Measurements from ENCODE around the gene MACROH2A2. TPM values are rescaled to one million over a fixed set of nuclear protein-coding genes. Genes with fewer than 3 reads are reported as not detected.

MACROH2A2 gene
- total and polyA plus RNA-seq, 2 experiments from 2014 or later: 11.6 to 16.2 TPM

- no peak for TF ChIP-seq ZNF114 (CRISPR knock-in tag; IDR thresholded peaks at IDR 0.05)
- TF ChIP-seq CTCF (conservative IDR thresholded peaks at IDR 0.05; ENCODE audit: low read depth in 2 of 2): no peak
Measured at GRCh38 chr10:70090951-70091350, 38.3 kb downstream of the MACROH2A2 start (continued).

- Histone ChIP-seq H3K36me3 (ENCODE audit: insufficient read depth) (no peaks in the 10 kb centered on the region), H3K4me2 (no peak overlapping the region), H3K27me3 (ENCODE audit: insufficient read depth) (no peaks in the 10 kb centered on the region), H3K79me2 (replicated peaks; ENCODE audit: insufficient read depth) (no peaks in the 10 kb centered on the region), H3K4me1 (ENCODE audit: insufficient read depth) (no peaks in the 10 kb centered on the region), H3K4me3 (no peak overlapping the region), H4K20me1 (replicated peaks; ENCODE audit: insufficient read depth) (no peaks in the 10 kb centered on the region), H3F3A (replicated peaks; ENCODE audit: low read depth) (no peaks in the 10 kb centered on the region), H3K9me2 (ENCODE audit: insufficient read depth) (no peaks in the 10 kb centered on the region), H2AFZ (no peak overlapping the region), H3K27ac (ENCODE audit: low read depth) (no peak overlapping the region)
- Mint-ChIP-seq H3K4me1 (peaks cover 2% of the 10 kb centered on the region; the same call in 1 of the 3 replicates), H3K4me3 (no peak overlapping the region), H3K9me3 (no peaks in the 10 kb centered on the region), H3K27me3 (ENCODE audit: insufficient read depth, low read depth, poor library complexity) (peaks cover 2% of the 10 kb centered on the region), H3K36me3 (ENCODE audit: low read depth) (peaks cover 16% of the 10 kb centered on the region), H3K27ac (no peak overlapping the region; the same call in 1 of the 2 replicates)
- ATAC-seq: no peak
- DNase-seq (ENCODE audit: low spot score): no peak
- TF ChIP-seq CTCF (conservative IDR thresholded peaks at IDR 0.05; ENCODE audit: low read depth in 2 of 2): no peak
- TF ChIP-seq NANOG (IDR thresholded peaks at IDR 0.05; ENCODE audit: borderline replicate concordance): no peak
- no peak for TF ChIP-seq ZNF114 (CRISPR knock-in tag; IDR thresholded peaks at IDR 0.05)
- TF ChIP-seq EZH2phosphoT487 (IDR thresholded peaks at IDR 0.05; ENCODE audit: unreplicated experiment): no peak
- TF ChIP-seq ZNF462 (CRISPR knock-in tag; IDR thresholded peaks at IDR 0.05): no peak
- TF ChIP-seq ETS1 (IDR thresholded peaks at IDR 0.05): no peak
- no peak for TF ChIP-seq STAT1 (IDR thresholded peaks at IDR 0.05; ENCODE audit: unreplicated experiment)
- no peak for TF ChIP-seq POLR2AphosphoS5 (IDR thresholded peaks at IDR 0.05; ENCODE audit: low read depth)
- TF ChIP-seq JUNB (IDR thresholded peaks at IDR 0.05; ENCODE audit: unreplicated experiment): no peak
- no peak for TF ChIP-seq CREB1 (CRISPR knock-in tag; IDR thresholded peaks at IDR 0.05; ENCODE audit: low read depth)
- no peak for TF ChIP-seq REST (IDR thresholded peaks at IDR 0.05; ENCODE audit: unreplicated experiment)
Measured at GRCh38 chr10:70092389-70092718, 39.7 kb downstream of the MACROH2A2 start.

All from GM23338 (cell line).